Measurements from ENCODE around the gene FBXL19.
"Not testable (repeated sequence)": the region's sequence is repeated elsewhere in the genome, so short reads cannot be mapped to it uniquely, and the experiment has no call there.

Gene FBXL19

DNA sequence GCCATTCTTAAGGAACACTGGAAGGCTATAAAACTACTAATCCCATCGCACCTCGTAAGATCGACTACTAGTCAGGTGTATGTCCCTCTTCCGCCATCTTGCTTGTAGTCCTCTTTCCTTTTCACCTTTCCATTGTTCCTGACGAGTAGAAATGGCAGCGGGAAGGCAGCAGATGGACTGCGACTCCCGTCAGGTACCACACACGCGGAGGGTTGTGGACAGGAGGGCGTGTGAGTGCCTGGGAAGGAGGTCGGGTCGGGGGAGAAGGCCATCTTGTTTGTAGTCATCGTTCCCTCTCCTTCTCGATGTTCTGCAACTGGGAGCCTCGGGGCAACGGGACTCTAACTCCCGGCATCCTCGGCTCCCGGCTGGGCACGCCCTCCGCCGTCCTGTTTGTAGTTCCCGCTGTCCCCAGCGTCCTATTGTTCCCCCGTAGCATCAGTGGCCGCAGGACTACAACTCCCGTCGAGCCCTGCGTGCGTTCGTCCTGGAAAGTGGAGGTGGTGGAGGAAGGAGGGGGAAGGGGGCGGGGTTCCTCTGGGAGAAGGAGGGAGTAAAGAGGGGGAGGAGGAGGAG, 324 bp upstream of the FBXL19 start:
- peak; percentile 100 for DNase-seq (ENCODE audit: low read depth)

DNA sequence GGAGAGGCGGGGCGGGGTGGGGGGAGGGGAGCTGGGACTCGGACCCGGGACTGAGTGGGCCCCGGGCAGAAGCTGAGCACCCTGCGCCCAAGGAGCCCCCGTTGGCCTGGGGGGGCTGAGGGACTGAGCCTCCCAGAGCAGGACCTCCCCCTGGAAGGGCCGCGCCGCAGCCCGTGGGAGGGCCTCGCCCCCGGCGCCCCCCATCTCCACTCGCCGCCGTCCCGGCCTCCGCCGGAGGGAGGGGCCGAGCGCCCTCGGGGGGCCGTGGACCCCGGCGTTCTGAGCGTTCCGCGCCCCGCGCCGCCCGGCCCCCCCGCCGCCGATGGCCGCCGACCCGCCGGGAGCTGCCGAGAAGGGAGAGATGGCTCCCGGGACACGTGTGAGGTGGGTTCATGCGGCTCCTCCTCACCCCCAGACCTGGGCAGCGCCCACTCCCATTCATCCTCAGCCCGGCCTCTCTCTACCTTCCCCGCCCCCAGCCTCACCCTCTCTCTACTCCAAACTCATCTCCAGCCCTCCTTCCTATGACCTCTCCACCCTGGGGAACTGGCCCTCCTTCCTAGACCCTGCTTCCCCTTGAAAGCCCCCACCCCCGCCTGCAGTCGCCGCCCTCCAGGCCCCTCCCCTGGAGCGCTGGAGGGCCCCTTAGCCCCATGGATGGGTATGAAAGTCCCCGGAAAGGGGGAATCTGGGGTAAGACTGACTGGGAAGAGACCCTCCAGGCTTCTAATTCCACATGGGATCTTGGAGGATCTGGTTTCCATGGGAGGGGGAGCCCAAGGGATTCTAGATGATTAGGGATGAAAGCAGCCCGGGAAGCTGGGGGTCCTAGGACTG, 922 bp downstream of the FBXL19 start:
- no peak for DNase-seq (ENCODE audit: low read depth)

DNA sequence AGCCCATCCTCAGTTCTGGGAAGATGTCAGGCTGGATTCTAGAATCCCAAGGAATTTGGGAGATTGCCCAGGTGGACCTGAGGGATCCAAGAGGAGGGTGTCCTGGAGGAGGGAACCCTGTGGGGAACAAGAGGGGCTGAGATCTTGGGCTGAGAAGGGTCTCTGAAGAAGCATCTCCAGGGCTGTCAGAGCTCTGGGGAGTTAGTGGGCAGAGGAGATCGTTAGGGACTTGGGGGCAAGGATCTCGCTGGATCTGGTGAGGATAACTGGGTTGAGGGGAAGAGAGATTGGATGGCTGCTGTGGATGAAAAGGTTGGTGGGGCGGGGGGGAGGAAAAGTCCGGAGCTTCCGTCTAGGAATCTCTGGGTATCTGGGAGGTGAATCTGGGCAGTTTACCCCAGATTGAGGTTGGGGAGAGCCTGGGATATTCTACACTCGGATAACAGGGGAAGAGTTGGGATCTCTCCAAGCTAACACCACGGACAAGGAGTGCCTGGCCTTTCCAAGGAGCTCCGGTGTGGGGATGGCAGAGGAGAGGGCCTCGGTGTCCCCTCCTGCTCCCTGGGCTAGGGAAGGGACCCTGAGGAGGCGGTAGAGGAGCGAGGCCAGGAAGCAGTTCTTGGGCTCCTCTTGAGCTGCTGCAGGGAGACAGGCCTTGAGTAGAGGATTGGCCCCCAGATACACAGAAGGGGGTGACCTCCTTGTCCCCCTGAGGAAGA, 1.7 kb downstream of the FBXL19 start:
- DNase-seq (ENCODE audit: low read depth): no peak

DNA sequence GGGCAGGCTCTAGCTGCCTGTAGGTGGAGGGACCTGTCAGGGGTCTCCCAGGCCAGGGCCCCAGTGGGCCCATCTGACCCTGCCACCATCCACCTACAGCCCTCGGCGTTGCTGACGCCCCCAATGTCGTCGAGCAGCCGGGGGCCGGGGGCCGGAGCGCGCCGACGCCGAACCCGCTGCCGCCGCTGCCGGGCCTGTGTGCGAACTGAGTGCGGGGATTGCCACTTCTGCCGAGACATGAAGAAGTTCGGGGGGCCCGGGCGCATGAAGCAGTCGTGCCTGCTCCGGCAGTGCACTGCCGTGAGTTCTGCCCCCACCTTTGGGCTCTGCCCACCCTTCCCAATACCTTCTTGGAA, 2.2 kb downstream of the FBXL19 start:
- no peak for DNase-seq (ENCODE audit: low read depth)

DNA sequence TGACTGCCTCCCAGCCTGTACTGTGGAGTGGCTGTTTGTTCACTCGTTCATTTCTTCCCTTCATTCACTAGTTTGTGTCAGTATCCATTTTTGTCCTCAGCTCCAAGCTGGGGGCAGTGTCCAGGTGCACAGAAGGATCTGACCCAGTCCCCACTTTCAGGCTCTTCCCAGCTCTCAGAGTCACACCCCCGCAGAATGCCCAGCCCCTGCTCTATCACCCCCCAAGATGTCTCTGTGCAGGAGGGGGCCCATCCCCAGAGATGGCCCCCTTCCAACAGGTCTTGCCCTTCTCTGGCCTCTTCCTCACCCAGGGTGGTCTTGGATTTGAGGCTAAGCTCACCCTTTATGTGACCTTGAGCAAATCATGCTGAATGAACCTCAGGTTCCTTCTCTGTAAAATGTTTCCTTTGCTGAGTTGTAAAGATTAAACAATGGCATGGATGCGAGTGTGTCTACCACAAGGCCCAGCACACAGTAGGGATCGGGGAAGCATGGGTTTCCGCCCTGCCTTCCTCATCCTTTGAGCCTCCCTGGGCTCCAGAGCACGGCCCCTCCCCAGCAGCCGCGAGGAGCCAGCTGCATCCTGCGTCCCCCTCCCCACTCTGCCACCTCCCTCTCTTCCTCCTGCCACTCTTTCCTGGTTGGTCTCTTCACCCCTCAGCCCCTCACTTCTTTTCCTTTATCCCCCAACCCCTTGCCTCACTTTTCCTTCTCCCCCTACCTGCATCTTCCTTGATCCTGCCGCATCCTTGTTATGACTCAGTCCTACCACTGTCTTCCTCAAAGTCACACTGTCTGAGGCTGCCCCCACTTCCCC, 2.8 kb downstream of the FBXL19 start:
- DNase-seq (ENCODE audit: low read depth): no peak

DNA sequence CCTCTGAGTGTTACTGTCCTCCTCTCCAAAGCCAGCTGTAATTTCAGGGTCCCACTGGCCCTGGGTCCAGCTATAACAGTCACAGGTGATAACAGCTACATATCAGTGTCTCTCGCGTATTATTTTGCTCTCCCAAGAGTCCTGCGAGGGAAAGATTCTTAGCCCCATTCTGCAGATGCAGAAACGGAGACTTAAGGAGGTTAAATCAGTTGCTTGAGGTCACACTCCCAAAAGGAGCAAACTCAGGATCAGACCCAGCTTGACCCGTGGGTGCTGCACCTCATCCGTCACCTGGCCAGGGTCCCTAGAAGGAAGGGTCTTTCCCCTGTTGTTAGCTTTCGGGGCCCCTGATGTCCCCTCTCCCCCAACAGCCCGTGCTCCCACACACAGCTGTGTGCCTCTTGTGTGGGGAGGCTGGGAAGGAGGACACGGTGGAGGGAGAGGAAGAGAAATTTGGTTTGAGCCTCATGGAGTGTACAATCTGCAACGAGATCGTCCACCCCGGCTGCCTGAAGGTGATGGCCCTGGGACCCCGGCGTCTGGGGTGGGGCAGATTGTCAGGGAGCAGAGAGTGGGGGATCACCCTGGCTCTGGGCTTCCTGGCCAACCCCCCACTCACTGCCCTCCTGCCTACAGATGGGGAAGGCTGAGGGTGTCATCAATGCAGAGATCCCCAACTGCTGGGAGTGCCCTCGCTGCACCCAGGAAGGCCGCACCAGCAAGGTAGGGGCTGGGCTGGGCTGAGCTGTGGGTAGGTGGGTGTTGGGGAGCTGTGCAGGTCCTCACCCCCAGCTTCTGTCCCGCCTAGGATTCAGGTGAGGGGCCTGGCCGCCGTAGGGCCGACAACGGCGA, 3.8 kb downstream of the FBXL19 start:
- no peak for DNase-seq (ENCODE audit: low read depth)

DNA sequence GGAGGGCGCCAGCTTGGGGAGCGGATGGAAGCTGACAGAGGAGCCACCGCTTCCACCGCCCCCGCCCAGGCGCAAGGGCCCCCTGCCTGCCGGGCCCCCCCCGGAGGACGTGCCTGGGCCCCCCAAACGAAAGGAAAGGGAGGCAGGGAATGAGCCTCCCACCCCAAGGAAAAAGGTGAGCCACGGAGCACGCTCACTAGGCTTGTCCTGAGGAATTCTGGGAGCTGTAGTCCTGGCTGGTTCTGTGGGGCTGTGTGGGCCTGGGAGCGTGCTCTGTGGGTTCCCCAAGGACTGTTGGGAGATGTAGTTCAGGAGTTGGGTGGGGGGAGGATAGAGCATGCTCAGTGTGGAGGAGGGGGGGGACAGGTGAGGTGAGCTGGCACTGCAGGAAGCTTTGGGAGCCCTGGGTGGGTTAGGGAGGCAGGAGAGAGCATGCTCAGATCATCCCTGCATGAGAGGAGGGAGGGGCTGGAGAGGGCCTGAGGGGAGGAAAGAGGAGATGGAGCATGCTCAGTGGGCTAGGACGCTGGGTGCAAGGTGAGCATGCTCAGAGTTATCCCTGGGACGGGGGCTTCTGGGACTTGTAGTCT, 4.5 kb downstream of the FBXL19 start:
- DNase-seq (ENCODE audit: low read depth): peak; percentile 58

DNA sequence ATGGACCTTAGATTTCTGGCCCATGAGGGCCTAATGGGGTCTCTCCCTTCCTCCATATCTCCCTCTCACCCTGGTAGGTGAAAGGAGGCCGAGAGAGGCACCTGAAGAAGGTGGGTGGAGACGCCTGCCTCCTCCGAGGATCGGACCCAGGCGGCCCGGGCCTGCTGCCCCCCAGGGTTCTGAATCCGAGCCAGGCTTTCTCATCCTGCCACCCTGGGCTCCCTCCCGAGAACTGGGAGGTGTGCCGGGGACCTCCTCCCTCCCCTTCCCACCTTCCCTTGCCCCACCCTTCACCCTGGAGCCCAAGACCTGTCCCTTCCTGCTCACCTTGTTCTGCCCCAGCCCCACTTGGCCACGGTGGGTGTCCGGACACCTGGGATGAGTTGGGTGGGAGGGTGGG, 5.0 kb downstream of the FBXL19 start:
- no peak for DNase-seq (ENCODE audit: low read depth)

DNA sequence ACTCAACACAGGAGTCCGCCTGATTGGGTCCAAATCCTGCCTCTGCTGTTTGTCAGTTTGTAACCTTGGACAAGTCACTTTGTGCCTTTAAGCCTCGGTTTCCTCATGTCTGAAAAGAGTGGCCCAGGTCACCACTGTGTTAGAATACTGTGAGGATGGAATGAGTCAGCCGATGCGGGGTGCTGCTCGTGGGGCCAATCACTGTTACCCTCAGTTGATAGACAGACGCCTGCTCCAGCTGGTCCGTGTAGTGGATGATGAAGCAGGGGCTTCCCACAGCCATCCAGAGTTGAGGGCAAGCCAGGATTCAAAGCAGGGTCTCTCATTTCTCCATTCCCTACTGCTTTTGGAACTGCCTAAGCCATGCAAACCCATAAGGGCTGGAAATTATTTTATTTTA, 5.8 kb downstream of the FBXL19 start:
- DNase-seq (ENCODE audit: low read depth): no peak

DNA sequence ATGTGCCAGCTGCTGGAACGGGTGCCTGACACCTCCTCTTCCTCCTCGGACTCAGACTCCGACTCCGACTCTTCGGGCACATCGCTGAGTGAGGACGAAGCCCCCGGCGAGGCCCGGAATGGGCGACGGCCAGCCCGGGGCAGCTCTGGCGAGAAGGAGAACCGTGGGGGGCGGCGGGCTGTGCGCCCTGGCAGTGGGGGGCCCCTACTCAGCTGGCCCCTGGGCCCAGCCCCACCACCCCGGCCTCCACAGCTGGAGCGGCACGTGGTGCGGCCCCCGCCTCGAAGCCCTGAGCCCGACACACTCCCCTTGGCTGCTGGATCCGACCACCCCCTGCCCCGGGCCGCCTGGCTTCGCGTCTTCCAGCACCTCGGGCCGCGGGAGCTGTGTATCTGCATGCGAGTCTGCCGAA, 6.8 kb downstream of the FBXL19 start:
- DNase-seq (ENCODE audit: low read depth): no peak

DNA sequence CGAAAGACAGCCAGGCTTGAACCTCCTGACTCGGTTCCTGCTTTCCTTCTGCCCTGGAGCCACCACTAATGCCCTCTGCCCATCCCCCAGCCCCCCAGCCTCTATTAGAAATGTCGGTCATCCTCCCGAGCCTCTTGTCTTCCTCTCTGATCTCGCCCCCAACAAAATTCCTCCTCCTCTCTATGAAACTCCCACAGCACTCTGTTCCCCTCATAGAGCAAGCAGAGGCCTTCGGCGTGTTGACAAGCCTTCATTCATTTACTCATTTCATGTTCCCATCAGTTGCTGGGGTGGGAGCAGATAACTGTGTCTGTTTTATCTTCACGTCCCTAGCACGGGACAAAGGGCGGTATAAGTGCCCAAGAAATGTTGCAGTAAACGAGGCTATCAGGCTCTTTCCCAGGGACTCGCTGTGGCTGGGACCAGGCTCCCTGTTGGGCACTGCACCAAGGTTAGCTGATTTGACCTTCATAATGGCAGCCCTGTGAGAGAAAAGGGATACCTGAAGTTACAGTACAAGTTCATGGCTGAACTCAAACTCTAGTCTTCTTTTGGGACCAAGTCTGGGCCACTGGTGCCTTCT, 7.8 kb downstream of the FBXL19 start:
- no peak for DNase-seq (ENCODE audit: low read depth)

DNA sequence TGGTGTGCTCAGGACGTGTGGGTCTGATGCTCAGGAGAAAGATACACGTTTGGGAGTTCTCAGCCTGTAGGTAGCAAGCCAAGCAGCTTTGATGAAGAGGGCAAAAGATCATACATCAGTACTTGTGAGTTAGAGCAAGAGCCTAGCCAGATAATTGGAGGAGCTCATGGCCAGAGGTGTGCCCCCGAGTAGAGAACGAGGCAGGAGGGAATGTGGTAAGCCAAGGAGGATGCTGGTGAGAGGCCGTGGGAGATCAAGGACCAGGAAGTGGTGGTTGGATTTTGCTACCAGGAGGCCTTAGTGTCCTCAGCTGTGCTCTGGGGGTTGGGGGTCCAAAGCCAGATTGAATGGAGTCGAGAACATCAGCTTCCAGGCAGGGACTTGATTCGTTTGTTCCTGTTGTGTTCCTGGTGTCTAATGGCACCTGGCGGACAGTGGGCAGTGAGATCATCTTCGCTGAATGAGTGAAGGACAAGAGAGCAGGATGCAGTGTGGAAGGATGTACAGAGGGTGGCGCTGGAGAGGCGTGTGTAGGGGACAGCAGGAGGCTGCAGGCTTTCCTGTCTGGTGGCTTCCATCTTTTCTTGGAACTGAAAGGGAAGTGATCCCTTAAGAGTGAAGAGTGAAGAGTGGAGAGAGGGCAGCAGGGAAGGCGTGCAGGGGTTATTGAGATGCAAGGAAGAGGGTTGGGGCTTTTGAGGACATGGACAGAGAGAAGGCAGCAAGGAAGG, 11.6 kb downstream of the FBXL19 start:
- DNase-seq (ENCODE audit: low read depth): peak; percentile 56

DNA sequence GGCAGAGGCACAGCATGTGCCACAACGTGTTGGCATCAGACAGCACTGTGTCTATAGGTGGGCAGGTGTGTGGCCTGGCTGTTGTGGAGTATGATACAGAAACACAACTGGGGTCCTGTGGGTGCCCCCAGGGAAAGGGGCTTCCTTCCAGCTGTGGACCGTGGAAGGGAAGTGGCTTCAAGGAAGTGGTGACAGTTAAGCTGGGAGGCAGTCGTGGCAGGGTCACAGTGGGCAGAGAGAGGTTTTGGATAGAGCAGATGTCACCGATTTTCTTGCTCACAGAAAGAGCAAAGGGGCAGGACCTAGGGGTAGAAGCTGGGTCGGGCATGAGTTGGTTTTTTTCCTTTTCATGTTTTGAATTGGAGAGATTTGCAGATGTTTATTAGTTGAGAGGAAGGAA, 14.3 kb downstream of the FBXL19 start:
- no peak for DNase-seq (ENCODE audit: low read depth)

DNA sequence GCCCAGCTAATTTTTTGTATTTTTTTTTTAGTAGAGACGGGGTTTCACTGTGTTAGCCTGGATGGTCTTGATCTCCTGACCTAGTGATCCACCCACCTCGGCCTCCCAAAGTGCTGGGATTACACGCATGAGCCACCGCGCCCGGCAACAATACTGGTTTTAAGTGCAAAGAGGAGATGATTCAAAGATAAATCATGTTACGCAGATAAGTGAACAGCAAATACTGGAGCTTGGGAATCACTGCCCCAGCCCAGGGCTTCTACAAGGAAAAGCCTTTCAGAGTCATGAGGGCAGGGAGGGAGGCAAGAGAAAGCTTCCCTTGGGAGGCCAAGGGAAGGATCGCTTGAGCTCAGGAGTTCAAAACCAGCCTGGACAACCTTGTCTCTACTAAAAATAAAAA, 16.2 kb downstream of the FBXL19 start:
- DNase-seq (ENCODE audit: low read depth): not testable (repeated sequence)

DNA sequence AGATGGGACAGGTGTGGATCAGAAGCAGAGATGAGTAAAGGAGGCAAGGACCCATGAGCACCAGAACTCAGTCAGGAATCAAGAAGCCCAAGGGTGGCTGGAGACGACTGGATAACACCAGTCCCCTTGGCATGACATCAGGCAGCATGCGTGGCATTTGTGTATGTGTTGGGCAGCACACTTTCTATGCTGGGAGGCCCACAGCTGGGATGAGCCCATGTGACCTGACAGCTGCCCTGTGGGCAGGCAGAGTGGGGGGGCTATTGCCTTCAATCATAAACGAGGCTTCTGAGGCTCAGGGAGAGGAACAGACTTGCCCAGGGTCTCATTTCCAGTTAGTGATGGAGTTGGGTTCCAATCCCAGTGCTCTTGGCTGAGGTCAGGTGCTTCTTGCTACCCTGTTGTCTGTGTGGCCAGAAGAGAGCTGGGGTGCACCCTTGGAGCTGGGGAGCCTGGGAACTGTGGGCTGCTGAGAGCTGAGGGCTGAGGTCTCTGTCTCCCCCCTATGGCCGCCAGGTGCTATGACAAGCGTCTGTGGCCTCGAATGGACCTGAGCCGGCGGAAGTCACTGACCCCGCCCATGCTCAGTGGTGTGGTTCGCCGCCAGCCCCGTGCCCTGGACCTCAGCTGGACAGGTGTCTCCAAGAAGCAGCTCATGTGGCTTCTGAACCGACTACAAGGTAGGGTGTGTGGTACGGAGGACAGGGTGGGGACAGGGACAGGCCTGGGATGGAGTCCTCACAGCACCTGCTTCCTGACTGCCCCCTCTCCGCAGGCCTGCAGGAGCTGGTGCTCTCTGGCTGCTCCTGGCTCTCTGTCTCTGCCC, 18.4 kb downstream of the FBXL19 start:
- peak; percentile 79 for DNase-seq (ENCODE audit: low read depth)

DNA sequence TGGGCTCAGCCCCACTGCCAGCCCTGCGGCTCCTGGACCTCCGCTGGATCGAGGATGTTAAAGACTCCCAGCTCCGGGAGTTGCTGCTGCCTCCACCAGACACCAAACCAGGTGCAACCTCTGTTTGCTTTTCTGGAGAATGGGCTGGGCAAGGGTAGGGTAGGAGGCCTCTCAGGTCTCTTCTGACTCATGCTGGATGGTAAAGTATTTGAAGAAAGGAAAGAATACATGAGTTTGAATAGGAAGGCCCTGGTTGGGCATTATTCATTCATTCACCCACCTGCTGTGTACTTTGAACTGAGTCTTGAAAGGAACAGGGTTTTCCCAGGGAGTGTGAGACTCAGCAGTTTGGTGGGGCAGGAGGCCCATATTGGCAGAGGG, 19.0 kb downstream of the FBXL19 start:
- no peak for DNase-seq (ENCODE audit: low read depth)

DNA sequence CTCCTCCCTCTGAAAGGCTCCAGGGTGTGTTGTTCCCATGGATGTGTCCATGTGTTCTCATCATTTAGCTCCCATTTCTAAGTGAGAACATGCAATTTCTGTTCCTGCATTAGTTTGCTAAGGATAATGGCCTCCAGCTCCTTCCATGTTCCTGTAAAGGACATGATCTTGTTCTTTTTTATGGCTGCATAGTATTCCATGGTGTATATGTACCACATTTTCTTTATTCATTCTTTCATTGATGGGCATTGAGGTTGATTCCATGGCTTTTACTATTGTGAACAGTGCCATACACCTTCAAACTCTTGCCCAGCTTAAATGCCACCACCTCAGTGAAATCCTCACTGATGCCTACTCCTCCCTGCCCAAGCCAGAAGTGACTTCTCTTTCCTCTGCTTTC, 21.0 kb downstream of the FBXL19 start:
- no peak for DNase-seq (ENCODE audit: low read depth)

DNA sequence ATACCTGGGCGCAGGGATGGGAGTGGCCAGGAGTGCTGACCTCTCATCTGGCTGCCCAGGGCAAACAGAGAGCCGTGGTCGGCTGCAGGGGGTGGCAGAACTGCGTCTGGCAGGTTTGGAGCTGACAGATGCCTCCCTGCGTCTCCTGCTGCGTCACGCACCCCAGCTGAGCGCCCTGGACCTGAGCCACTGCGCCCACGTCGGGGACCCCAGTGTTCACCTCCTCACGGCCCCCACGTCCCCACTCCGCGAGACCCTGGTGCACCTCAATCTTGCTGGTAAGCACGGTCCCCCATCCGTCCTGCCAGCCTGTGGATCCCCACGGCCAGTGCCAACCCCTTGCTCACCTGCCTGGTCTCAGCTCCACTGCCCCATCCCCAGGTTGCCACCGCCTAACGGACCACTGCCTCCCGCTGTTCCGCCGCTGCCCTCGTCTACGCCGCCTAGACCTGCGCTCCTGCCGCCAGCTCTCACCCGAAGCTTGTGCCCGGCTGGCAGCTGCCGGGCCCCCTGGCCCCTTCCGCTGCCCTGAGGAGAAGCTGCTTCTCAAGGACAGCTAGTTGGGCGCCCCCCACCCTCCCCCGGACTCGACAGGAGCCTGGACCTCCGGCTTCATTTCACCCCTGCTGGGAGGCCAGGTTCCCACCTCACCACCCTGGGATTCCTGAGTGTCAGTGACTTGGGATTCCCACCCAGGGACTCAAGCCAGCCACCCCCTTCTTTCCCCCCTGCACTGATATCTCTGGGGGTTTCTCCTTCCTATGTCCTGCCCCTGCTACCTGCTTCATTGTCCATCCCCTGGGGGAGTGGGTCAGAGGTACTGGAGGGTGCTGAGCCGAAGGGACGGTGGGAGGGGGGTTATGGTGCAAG, 23.5 kb downstream of the FBXL19 start:
- DNase-seq (ENCODE audit: low read depth): no peak
